GM19463 (cell line): ENCODE data around the gene METTL25B.
"Not testable (repeated sequence)": the region's sequence is repeated elsewhere in the genome, so short reads cannot be mapped to it uniquely, and the experiment has no call there.

Experiments
- ATAC-seq: cut with Tn5 transposase; IDR thresholded peaks from one replicate; pipeline ENCODE4 v1.9.1; 2021; ENCODE audit warnings: mild to moderate bottlenecking, moderate library complexity; ENCODE audit not compliant: unreplicated experiment

Gene METTL25B

DNA sequence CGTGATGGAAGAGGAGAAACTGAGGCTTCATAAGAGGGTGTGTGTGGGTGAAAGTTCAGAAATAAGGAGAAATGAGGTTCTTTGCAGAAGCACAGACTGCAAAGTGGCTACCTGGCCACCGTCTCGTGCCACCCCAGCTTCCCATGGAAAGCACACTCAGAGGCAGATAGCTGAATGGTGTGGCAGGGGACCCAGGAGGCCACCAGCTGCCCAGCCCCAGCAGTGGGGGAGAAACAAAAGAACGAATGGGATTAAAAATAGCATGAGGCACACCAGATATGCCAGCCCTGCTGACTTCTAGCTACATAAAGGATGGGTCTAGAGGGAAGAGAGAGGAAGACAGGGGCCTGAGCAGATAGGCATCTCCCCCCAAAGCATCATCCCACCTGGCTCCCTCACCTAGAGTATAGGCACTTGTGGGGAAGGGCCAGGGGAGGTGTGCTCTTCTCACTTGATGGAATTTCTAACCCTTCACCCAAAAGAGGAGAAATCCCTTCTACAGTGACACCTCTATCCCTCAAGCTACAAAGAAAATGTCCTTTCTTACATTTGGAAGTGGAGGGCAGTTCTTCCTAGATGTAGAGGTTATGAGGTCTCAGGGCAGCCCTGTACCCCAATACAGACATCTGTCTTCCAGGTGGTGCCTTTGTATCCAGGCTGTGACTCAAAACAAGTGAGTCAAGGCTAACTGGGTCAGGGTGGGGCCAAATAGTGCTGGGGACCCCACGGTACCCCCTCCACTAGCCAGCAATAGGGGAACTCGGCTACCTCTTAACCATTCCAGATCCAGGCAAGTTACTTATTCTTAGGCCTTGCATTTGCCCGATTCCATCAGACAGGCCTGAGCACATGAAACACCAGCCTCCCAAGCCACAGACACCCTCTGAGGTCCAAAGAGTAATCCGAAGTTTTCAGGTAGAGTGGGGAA is 19.7 kb downstream of the METTL25B start:
- ATAC-seq = no peak

DNA sequence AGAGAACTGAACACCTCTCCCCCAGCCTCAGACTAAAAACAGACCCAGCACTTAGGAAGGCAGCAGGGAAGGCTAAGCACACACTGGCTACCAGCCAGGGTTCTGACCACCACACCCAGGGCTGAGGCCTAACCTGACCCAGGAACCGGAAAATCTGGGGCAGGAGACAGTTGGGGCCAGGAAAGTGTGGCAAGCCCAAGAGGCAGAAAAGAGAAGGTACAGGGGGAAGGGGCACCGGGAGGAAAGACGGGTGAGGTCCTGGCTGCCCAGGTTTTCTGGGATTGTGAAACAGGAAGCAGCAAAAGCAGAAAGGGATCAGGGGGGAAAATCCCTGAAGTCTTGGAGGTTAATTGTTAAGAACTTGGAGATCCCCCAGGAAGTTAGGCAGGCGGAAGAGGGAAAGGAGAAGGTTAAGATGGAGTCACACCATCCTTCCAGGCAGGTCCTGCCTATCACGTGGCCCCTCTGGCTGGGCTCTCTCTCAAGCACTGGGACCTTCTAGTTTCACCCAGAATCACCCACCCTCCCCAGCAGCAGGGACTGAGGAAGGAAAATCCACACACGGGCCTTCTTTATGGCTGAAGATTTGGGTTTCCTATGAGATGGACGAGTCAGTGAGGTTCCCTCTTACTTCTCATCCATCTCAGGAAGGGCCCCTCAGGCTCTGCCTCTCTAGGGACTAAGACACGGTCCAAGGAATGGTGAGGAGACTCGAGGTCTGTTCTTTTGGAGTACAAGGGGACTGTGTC is 20.6 kb downstream of the METTL25B start:
- ATAC-seq = no peak

DNA sequence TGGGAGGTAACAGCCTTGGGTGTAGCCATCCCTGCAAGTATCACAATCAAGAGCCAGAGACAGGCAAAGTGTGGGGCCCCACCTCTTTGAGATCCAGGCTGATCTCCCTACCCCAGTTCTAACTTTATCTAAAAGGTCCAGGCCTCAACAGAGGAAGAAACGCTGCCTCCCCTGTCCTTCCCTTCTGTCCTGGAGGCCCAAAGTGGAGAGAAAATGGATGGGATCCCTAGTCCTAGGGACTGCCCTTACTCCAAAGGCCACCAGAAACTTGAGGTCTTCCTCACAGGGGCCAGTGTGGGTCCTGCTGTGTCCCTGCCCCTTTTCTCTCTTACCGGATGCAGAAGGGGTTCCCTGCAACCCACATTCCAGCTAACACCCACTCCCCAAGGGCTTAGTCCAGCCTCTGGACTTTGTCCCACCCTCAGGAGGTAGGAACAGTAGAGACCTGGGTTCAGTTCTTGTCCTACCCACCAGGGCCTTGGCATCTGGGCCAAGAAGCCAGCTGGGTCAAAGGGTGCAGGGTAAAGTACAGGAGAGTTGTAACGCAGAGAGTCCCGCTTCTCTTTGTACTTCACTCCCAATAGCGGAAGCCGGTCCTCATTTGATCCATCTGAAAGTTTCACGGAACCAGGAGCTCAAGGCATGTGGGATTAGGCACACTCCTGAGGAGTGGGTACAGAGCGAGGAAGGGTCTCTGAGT is 21.3 kb downstream of the METTL25B start:
- no peak for ATAC-seq

DNA sequence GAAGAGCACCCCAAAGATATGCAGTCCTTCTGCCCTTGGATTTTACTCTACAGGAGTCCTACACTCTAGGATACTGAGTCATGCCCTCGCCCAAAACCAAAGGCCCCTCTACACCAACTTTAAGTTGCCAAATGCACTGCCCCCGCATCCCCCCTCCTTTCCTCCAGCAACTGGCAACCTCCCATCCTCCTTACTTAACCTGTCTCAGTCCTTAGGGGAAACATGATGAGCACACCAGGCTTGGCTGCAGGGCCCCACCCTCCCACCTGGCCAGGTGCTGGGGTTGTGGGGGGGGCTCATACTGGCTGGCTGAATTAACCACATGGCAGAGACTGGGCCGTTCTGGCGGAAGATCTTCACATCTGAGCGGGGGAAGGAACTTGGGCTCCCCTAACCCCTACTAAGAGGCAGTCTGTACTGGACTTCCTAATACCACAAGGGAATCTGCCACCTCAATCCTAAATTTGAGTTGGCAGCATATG is 22.0 kb downstream of the METTL25B start:
- no peak for ATAC-seq

DNA sequence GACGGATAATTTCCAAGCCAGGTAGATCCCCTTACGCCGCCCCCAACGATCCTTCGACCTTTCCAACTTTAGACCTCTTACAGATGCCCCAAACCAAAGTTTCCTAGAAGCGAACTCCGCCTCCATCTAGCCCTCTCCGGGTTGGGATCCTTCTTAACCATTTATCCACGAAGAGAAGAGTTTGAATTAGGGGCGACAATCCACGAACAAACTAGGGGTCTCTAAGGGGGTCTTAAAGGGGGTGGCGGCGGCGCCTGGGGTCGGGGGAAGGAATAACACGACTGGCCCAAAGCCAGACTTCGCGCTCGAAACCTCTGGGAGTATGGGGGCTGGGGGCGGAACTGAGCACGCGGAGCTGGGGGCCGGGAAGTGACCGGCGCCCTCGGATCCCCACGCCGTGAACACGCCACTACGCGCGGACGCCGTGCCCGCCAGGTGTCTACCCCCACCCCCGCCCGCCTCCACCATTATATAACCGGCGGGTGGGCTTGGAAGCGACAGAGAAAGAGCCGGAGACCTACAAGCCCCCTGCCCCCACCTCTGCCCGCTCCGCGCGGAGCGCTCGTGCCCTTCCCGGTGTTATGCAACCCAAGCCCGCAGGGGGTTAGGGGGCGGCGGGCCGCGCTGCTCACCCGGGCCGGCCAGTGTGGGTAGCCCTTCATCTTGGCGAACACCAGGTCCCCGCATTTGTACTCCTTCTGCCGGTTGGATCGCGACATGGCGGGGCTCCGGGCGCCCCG is 22.6 kb downstream of the METTL25B start:
- peak; percentile 10 for ATAC-seq

DNA sequence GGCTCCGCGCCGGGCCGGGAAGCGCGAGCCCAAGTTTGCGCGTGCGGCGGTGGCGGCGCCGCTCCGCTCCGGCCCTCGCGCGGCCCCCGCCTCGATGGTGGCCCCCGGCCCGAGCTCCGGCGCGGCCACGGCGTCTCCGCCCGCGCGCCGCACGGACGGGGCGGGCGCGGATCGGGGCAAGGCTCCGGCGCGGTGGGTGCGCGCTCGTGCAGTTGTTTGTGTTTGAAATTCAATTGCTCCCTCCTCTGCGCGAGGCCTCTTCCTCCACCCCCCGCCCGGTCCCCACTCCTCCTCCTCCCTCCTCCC is 23.1 kb downstream of the METTL25B start, which contains the start of gene HDGF:
Gene HDGF, minus strand, starts transcription at position 225 of the 306 bp plus-strand sequence. CDS start 246 bp downstream, outside the sequence.
- no peak for ATAC-seq

DNA sequence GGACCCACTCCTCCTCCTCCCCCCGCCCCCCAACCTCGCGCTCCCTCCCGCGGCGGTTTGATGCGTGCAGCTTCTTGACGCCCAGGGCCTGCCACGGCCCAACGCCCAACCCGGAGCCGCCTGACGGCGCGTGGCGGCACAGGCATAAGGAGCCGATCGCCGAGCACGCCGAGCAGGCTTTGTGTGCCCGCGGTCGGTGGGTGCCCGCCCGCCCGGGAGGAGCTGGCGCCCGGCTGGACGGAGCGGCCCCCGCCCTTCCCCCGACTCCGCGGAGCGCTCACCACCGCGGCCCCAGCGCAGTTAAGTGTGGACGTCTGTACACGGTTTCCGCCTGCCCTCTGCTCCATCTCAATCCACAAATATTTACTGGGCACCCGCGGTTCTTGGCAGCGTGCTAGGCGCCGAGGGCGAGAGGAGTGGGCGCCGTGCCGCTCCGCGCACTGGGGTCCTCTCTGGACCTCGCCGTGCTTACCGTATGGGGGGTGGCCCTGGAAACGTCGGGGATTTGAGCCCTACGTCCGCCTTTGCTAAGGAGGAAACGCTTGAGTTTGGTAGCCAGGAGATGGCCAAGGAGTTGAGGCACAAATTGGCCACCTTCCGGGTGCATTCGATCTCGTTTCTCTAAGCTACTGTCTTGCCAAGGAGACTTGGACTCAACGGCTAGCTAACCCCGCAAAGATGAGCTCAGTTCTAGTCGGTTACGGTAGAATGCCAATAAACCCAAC is 23.6 kb downstream of the METTL25B start:
- ATAC-seq = peak; percentile 71

DNA sequence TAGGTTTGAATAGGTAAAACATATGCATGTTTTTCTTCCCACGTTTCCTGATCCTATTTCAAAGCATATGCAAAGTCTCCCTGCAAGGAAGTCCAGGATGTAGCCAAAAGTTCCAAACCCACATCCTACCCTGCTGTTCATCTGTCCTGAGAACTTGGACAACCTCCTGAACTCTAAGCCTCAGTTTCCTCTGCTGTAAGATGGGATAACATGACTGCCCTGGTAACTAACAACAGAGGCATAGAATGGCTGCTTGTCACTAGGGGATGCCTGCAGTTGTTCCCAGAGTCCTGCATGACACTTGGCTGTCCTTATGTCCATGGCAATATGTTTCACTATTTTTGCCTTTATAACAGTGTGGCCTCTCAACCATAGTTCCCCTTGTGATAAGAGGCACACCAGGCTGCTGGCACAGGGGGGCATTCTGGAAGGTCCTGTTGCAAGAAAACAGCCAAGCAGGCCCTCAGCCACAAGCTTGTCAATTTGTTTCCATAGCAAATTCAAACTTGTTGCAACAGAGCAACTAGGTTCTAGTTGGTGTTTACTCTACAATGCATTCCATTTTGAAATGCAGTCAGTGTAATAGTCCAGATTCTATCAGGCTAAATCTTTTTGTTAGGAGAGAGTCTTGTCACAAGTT is 24.7 kb downstream of the METTL25B start:
- no peak for ATAC-seq

DNA sequence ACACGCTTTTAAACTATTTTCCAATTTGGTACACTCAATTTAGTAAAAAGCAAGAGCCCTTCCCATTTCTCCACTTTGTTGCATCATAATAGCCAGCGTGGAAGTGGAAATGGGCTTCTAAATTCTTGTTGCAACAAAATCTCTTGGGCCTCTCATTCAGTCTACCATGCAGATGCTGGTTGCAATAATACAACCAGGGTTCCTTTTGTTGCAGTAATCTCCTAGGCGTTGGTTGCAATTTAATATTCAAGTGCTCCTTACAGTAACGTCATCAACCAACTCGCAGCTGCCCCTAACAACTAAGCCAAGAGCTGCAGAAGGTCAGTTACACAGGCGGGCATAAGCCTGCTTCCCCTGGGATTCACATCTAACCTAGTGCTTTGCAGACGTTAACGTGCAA is 25.9 kb downstream of the METTL25B start:
- ATAC-seq = no peak

DNA sequence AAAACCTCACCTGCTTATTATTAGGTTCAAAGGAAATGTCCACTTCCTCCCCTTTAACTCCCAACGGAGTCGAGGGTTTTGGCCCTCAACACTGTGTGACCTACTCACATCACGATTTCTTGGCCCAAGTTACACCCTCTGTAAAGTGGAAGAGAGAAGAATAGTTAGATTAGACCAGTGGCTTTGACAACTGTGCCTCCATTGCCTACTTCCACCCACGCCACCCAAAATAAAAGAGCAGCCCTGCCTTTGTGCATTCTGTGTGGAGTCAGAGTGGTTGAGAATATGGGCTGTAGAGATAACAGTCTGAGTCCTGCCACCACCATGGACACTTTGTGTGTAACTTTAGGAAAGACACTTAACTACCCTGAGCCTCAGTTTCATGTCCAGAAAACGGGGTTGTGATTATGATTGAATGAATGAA is 27.3 kb downstream of the METTL25B start:
- no peak for ATAC-seq

DNA sequence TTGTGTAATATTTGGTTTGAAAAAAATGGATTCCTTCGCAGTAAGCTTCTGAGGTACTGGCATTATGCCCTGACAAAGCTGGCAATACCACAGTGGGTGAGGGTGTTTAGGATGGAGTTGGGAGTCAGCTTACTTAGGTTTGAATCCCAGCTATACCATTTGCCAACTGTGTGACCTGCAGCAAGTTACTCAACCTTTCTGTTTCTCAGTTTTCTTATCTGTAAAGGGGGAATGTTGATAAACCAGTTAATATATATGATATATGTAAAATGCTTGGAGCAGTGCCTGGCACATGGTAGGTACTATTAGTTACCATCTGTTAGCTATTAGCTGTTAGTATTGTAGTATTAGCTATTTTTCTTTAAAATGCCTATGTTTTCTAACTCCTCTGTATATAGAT is 28.1 kb downstream of the METTL25B start:
- ATAC-seq = no peak

DNA sequence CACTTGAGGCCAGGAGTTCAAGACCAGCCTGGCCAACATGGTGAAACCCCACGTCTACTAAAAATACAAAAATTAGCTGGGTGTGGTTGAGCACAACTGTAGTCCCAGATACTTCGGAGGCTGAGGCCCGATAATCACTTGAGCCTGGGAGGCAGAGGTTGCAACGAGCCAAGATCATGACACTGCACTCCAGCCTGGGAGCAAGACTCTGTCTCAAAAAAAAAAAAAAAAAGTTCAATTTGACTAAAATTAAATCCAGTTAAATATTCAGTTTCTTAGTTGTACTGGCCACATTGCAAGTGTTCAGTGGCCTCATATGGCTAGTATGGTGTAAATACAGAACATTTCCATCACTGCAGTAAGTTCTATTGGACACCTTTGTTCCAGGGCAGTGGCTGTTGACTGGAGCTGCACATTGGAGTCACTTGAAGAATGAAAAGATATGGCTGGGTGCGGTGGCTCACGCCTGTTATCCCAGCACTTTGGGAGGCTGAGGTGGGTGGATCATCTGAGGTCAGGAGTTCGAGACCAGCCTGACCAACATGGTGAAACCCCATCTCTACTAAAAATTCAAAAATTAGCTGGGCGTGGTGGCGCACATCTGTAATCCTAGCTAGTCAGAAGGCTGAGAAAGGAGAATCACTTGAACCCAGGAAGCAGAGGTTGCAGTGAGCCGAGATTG is 29.4 kb downstream of the METTL25B start:
- ATAC-seq = not testable (repeated sequence)

DNA sequence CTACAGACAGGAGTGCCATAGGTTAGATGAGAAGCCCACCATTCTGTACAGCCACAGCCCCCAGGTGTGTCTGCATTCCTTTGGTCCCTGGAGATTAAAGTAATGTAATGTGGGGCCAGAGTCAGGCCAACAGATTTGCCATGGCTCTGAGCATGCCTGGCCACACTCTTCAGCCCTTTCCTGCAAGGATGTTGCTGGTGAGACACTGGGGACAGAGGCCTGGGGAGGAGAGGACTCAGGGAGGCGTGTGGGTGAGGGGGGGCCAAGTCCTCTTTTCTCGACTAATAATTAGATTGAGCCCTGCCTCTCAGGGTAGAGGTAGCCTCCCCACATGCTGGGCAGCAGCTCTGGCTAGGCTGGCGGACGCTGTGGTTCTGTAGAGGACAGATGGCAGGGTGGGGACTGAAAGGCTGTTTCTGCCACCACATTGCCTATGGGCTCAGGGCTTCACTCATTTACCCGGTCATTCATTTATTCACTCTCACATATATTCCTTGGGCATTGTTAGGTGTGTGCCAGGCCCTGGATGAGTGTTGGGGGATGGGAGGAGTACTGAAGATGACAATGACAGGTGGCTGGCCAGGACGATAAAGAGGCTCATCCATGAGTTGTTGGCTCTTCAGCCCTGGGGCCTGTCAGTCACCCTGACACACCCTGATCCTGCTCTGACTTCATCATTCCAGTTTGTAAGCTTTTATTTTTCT is 32.0 kb downstream of the METTL25B start:
- no peak for ATAC-seq

DNA sequence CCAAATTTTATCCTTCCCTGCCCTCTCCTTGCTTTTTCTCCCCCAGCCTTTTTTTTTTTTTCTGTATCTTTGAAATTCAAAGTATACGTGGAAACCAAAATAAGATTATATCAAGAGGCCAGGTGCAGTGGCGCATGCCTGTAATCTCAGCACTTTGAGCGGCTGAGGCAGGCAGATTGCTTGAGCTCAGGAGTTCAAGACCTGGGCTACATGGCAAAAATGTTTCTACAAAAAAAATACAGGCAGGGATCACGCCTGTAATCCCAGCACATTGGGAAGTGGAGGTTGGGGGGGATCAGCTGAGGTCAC is 32.5 kb downstream of the METTL25B start:
- ATAC-seq = no peak

DNA sequence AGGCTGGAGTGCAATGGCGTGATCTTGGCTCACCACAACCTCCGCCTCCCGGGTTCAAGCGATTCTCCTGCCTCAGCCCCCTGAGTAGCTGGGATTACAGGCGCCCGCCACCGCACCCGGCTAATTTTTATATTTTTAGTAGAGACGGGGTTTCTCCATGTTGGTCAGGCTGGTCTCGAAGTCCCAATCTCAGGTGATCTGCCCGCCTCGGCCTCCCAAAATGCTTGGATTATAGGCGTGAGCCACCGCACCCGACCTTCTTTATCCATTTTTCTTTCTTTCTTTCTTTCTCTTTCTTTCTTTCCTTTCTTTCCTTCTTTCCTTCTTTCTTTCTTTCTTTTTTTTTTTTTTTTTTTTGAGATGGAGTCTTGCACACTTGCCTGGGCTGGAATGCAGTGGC is 36.9 kb downstream of the METTL25B start:
- not testable (repeated sequence) for ATAC-seq

DNA sequence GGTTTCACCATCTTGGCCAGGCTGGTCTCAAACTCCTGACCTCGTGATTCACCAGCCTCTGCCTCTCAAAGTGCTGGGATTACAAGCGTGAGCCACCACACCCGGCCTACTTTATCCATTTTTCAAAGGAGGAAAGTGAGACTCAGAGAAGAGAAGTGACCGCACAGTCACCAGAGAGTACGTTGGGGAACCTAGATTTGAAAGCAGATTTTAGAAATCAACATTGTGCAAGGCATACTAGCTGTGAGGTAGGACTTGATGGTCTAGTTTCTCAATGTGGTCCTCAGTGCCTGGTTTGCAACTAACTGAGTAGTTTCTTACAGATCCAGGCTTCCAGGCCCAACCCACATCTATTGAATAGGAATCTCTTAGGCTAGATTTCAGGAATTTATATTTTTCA is 37.4 kb downstream of the METTL25B start:
- ATAC-seq = no peak

DNA sequence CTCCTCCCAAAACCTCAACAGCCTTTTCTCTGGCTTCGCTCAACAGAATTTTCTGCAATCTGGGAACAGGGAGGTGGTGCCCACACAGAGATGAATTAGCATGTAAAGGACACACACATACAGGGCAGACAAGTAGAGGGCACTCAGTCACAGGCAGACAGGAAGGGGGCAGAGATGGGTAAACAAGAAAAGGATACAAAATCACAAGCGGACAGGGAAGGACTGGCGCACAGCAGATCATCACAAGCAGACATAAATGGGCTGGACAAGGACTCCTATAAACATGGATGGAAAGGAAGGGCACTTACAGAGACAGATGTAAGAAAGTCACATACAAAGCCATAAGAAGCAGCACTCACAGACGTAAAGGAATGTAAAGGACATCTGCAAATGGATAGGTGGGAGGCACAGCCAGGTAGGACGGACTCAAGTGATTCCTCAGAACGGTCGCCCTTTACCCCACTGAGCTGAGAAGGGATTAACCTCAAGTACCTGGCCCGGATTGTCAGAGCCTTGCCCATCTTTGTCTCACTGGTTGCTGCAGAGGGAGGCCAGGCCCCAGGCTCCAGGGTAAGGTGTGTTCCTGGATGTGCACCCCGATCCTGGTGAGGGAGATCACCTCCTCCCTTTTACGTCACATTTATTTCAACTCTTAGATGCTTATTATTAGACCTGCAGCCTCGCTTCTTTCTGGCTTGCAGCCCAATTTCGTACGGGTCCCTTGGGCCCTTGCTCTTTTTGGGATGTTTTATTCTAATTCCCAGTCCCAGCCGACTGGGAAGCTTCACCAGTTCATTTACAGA is 38.2 kb downstream of the METTL25B start:
- peak; percentile 5 for ATAC-seq
